GDM1 (cell line): ENCODE measurements around the gene GSK3B.
A peak's percentile ranks its signal among the peaks of the same experiment; 100 is the strongest.

Experiments
- DNase-seq: peaks from one replicate; lab custom pipeline; 2025; lab: John Stamatoyannopoulos, UW

Gene GSK3B

GRCh38 chr3:120095979-120096426 lies 1.8 kb upstream of the GSK3B start:
- no peak for DNase-seq

- peak; percentile 82 for DNase-seq
These were observed 1.2 kb upstream of the GSK3B start for GRCh38 chr3:120095226-120095978.

GRCh38 chr3:120094776-120095225 lies 554 bp upstream of the GSK3B start:
- peak; percentile 100 for DNase-seq

GRCh38 chr3:120093119-120093910 lies 932 bp downstream of the GSK3B start:
- DNase-seq = no peak

- no peak for DNase-seq
These were observed 1.8 kb downstream of the GSK3B start for GRCh38 chr3:120092474-120092873.

GRCh38 chr3:120090422-120090821 lies 3.8 kb downstream of the GSK3B start:
- DNase-seq = no peak

GRCh38 chr3:120089089-120089488 lies 5.2 kb downstream of the GSK3B start:
- DNase-seq = no peak

- no peak for DNase-seq
These were observed 5.6 kb downstream of the GSK3B start for GRCh38 chr3:120088622-120089021.

- no peak for DNase-seq
These were observed 12.5 kb downstream of the GSK3B start for GRCh38 chr3:120081719-120082118.

GRCh38 chr3:120080836-120081235 lies 13.4 kb downstream of the GSK3B start:
- DNase-seq = no peak

GRCh38 chr3:120077731-120078130 lies 16.5 kb downstream of the GSK3B start:
- no peak for DNase-seq

- DNase-seq = no peak
These were observed 21.3 kb downstream of the GSK3B start for GRCh38 chr3:120072867-120073525.

GRCh38 chr3:120071259-120071658 lies 23.0 kb downstream of the GSK3B start:
- no peak for DNase-seq

- no peak for DNase-seq
These were observed 23.8 kb downstream of the GSK3B start for GRCh38 chr3:120070263-120070981.

- no peak for DNase-seq
These were observed 27.2 kb downstream of the GSK3B start for GRCh38 chr3:120067083-120067482.

- no peak for DNase-seq
These were observed 27.6 kb downstream of the GSK3B start for GRCh38 chr3:120066634-120067033.

GRCh38 chr3:120064641-120065040 lies 29.6 kb downstream of the GSK3B start:
- no peak for DNase-seq

- DNase-seq = no peak
These were observed 31.8 kb downstream of the GSK3B start for GRCh38 chr3:120062474-120062873.

GRCh38 chr3:120059081-120059864 lies 35.0 kb downstream of the GSK3B start:
- DNase-seq = no peak

- no peak for DNase-seq
These were observed 36.6 kb downstream of the GSK3B start for GRCh38 chr3:120057626-120058025.

- no peak for DNase-seq
These were observed 37.2 kb downstream of the GSK3B start for GRCh38 chr3:120057029-120057428.
